Ureter (tissue), 1 donor: ENCODE measurements around the gene GPR65. TPM values are rescaled to one million over a fixed set of nuclear protein-coding genes. Genes with fewer than 3 reads are reported as not detected.

Experiments
- DNase-seq: peaks from one replicate; pipeline ENCODE4 v3.0.0-alpha.2; 2020; ENCODE audit warnings: low spot score
- total RNA-seq: library from RNA; stranded (reverse); gene quantifications from one replicate; pipeline ENCODE4 v1.2.4, GENCODE V29; 2023
- donor health status: DM: yes; HTN: yes; CAD: no.

GPR65 gene, protein sequence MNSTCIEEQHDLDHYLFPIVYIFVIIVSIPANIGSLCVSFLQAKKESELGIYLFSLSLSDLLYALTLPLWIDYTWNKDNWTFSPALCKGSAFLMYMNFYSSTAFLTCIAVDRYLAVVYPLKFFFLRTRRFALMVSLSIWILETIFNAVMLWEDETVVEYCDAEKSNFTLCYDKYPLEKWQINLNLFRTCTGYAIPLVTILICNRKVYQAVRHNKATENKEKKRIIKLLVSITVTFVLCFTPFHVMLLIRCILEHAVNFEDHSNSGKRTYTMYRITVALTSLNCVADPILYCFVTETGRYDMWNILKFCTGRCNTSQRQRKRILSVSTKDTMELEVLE
- 1.3 TPM for total RNA-seq

DNA sequence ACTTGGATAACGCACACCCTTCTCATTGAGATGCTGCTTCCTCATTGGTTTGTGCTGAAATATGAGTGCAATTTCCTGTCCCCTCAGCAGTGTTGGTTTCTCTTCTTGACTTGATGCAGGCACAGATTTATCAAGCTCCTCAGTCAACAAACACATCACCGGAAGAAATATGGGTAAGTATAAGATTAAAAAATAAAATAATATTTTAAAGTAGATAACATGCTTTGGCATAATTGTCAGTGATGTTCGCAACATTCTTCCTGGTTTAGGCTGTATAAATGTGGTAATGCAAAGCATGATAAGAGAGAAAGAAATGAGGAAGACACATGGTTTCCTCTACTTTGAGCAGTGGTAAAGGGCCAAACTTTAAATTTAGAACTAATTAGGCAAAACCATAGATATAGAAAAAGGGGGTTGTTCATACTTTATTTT lies at the start of gene GPR65:
Gene GPR65 (plus strand): TSS at position 86 of the 432 bp plus-strand sequence. CDS start 5,713 bp downstream, outside the sequence.
- no peak for DNase-seq

DNA sequence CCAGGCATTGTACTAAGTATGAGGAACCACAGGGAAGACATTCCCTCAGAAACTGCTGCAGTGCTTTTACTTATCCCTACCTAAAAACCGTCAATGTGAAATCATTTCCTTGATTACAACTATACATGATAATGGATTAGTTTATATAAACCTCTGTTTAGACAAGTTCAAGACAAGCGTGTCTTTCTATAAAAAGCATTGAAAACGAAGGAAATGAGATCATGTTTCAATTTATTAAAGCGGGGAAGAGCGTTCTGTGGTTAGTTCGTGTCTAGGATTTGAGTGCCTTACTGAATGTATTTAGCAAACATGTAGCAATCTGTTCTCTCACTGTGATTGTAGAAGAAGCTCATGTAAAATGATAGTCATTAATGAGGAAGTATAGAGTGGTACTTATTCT lies 49.4 kb upstream of the GPR65 start:
- DNase-seq, result no peak

DNA sequence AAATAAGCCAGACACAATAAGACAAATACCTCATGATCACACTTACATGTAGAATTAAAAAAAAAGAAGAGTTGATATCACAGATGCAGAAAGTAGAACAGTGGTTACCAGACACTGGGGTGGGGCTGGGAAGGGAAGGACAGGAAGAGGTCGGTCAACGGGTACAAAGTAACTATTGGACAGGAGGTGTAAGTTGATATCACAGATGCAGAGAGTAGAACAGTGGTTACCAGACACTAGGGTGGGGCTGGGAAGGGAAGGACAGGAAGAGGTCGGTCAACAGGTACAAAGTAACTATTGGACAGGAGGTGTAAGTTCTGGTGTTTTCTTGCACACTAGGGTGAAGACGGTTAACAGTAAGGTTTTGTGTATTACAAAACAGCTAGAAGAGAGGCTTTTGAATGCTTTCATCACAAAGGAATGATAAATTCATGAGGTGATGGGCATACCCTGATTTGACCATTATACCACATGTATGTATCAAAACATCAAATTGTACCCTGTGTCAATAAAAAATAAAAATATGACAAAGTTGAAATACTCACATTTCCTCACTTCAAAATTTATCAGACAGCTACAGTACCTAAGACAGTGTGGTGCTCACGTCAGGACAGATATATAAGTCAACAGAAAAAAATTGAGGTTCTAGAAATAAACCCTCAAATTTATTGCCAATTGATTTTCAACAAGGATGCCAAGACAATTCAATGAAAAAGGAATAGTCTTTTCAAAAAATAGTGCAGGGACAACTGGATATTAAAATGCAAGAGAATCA lies 44.7 kb upstream of the GPR65 start:
- DNase-seq, result no peak

DNA sequence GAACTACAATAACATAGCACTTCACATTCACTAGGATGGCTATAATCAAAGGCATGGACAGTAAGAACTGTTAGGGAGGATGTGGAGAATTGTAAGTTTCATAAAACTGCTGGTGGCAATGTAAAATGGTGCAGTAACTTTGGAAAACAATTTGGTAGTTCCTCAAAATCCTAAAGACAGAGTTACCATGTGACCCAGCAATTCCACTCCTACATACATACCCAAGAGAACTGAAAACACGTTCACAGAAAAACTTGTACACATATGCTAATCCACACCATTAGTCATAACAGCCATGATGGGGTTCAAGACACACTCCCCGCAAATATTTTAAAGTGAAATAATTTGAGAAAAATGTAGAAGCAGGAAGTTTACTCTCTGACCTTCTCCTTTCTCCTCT lies 43.7 kb upstream of the GPR65 start:
- no peak for DNase-seq

DNA sequence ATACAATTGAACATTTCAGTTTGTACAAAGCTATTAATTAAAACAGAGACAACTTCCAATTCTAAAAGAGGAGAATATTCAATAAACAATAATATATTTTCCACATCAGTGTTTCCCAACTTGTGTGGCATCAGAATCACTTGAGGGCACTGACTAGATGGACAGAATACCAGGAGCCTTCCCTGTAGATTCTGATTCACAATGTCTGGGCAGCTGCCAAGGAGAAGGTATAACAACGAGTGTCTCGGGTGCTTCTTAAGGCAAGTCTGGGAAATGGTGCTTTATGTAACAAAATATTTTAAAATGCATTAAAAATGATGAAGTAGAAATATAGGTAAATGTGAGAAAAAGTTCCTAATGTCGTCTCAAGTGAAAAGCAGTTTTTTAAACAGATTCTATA lies 38.1 kb upstream of the GPR65 start:
- no peak for DNase-seq

DNA sequence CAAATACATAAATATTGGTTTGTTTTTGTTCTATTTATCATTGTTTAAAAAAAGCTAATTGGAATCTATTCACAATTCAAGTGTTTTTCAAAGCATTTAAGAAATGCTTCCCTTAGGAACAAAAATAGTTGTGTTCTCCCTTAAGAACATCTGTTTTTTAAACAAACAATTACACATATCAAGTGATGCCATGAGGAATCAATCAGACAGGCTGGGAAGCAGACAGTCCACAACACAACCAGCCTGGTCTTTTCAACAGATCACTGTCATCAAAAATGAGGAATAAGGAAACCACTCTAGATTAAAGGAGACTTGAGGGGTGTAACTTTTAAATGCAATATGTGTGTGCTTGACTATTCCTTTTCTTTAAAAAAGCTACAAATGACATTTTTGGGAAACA lies 37.4 kb upstream of the GPR65 start:
- DNase-seq, result no peak

DNA sequence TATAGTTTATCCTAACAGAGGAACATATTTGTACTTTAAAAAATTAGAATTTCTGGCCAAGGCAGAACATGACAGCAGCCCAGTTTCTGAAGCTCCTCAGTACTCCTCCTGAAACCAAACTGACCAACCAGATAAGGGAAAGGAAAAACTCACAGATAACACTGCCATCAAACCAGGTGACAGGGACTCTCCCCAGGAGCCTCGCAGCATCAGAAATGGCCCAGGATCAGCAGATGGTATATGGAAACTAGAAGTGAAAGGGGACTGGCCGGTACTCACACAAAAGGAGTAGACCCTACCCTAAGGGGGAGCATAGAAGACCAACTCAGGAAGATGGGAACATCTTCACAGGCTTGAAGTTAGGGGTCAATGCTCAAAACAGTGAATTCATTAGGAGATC lies 33.9 kb upstream of the GPR65 start:
- DNase-seq, result no peak

DNA sequence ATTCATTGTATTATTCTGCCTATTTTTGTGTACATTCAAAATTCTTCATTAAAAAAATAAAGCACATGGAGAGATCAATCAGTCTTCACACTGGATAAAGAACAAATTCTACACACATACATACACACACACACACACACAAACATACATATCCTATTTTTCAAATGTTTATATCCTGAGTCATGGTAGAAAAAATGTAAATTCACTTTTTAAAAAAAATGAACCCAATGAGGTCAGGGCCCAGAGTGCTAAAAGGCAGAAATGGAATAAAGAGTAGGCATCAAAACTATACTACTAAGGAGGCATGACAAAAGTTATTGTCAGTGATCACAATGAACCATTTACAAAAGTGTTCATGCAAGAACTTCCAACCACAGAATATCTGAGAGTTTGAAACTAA lies 29.3 kb upstream of the GPR65 start:
- no peak for DNase-seq

DNA sequence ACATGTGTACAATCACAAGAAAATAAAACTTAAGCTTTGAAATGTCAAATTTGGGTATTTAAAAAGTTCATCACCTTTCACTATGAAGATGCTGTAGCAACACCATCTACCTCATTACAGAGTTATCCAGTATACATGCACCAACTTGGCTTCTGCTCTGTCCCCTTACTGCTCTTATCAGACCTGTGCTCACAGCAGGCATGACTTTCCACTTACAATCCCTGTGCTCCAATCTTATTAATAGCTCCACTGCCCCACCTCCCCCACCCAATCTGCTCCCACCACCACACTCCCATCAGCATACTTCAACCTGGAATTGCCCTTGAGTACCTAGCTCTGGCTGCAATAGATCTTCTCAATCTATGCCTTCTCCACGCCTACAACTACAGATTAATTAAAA lies 25.2 kb upstream of the GPR65 start:
- DNase-seq, result no peak

DNA sequence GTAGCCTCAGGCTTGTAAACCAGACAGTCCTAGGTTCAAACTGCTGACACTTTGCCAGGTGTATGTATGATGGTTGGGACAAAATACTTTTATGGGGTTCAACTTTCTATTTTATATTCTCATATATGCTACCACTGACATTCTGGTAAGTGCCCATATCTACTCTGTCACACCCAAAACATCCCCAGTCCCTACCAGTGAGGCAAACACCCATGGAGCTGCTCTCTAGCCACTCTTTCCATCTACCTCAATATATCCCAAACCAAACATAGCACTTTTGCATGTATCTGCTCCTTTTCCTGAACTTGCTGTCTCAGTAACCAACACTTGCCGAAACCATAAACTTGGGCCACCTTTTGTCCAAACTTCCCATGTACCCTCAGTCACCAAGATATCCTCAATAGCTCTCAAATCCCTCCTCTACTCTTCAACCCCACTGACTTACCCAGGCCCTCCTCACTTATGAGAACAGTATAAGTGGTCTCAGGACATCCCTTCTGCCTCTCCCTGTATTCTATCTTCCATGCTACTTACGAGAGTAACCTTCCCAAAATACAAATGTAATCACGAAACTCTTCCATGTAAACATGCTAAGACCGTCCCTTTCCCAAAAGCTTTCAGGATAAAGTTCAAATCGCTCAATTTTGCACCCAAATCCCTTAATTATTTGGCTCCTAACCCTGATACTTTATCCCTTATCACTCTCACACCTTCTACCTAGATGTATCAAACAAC lies 15.5 kb upstream of the GPR65 start:
- no peak for DNase-seq

DNA sequence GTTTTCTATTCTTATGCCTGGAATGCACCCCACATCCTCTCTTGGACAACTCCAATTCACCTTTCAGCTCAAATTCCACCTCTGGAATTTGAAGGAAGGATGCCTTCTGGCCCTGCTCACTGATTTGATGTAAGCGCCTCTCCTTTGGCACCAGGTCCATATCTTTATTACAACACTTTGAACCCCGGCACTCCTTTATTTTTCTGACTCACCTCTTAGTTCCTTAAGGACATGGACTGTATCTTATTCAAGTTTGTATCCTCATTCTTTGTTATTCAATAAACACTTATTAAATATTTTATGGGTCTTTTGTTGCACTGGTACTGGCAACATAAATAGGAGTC lies 15.0 kb upstream of the GPR65 start:
- DNase-seq, result no peak

DNA sequence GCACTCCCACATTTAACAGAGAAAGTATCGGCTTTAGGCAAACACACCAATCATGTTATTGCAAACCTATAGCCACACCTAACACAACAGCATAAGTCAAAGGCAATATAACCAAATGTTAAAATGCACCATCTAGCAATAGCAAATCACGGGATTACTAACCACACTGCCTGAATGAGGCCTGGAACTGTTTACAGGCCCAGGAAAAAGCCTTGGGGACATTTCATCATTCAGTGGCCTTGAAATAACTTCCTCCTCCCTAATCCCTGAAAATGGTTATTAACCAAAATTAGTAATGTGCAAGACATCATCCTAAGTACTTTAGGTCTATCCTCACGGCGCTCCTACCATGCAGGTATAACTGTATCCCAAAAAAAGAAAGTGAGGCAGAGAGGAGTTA lies 14.3 kb upstream of the GPR65 start:
- DNase-seq, result no peak

DNA sequence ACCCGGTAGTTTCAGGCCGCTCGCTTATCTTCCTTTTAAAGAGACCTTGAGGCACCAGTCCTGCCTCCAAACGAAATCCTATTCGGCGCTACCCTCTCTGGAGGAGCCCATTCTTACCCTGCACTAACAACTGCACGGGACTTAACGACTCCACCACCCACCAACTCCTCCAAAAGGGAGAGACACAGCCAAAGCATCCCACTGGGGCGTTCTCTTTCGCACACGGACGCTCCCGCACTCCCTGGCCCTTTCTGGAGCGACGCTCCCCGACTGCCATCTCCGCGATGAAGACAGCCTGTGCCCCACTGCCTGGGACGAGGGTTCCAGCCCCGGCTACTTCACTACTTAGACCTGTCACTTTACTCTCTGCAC lies 12.6 kb upstream of the GPR65 start:
- no peak for DNase-seq

DNA sequence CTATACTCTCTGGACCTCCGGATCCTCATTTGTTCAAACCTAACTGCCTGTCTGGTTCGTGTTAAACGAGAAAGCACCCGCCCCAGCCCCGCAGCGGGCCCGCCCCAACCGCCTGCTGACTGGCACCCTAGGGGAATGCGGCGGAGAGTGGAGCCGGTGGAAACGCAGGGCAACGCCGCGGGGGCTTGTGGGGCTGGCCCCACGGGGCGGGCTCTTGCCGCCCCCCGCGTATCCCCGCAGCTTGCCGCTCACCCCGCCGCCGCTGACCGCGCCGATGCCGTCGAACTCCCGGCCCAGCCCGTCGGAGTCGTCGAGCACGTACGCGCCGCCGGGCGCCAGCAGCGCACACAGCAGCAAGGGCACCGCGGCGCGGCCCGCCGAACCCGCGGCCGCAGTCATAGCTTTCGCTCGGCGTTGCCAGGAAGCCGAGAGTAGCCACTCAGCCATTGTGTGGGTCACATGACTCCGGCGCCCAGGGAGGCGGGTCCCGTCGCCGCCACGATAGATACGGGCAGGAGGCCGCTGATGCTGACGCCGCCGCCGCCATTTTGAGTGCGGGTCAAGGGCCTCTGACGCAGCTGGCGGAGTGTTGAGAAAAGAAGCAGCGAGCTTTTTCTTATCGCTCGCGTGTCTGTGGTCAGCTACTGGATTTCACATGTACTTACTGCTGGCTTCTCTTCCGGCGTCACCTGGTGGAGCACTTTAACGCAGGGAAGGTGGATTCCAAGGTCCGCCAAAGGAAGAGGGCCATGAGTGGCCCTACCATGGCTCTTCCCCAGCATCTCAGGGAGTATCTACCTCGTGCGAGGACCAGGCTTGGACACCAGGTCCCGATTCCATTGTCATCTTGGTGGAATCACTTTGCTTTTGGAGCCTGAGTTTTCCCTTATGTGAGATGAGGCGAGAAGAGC lies 12.0 kb upstream of the GPR65 start, which contains the start of gene GALC:
Gene GALC (minus strand): TSS at position 465 of the 911 bp plus-strand sequence. CDS start 18 bp downstream, at position 447.
- DNase-seq, result peak; percentile 96

DNA sequence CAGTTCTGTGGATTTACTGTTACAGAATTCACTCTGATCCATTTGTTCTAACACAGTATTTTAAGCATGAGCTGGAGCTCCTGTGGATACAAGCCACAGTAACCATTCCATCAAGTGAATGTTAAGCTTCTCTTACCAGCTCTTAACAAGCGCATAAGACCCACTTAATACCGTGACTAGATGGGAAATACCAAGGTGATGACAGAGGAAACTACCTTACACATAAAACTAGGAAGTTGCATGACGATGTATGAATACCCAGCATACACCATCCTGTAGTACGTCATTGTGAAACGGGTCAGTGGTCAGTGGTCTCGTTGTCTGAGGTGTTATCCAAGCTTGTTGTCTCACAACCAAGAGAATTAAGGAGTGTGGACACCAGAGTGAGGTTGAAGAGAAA lies 10.0 kb upstream of the GPR65 start:
- DNase-seq, result no peak

DNA sequence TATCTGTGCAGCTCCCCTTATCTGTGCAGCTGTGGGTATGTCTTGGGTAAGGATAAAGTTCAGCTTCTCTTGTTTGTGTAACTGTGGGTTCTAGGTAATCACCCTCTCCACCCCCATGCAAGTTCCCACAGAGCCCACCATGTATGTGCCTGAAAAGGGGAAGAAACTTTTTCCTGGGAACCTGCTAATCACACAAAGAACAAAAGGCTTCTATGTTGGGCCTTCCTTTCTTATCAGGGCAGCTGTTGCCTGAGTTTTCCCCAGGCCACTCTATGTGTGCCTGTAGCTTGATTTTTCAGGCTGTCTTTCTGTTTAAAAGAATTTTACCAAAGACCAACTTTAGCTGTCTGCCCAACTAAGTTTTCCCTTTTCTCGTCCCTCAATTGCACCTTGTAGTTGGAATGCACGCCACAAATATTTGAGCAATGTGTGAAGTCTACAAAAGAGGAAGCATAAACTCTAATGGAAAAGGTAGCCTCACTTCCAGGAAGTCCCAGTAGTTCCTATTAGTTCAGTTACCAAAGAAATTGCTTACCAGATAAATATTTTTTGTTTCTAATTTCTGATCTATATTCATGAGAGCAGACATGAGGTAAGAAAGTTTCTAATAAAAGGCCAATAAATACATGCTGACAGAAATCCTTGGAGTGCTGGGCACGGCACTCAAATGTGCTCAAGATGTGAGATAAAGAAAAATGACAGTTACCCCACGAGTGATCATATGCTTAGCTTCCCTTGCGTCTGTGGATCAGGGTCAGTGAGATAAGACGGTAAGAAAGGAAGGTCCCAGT lies 9.2 kb upstream of the GPR65 start:
- no peak for DNase-seq

DNA sequence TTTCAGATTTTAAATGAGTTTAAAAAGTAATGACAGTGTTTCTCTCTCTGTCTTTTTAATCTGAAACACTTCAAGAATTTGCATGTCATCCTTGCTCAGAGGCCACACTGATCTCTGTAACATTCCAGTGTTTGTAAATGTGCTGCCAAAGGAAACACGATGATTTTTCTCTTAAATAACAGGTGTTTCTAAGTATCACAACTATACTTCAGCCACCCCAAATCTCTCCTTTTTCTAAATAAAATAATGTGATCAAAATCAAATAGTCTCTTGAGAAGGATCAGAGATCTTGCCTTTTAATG lies 8.7 kb upstream of the GPR65 start:
- DNase-seq, result no peak

DNA sequence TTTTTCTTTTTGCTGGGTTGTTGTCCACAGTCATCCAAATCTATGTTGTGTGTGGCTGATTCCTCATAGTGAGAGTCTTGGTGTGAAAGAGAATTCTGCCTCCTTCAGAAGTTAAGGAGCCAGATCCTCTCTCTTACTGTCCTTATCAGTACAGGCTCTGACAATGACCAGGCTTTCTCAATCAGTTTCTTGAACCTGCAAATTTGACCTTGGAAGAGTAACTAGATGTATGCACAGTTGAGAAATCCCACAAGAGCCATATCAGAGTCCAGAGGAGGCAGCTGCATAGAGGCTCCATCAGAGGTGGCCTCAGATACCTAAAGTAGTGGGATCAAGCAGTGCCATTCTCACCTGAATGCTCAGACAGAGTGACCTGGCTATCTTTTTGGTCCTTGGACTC lies 6.5 kb upstream of the GPR65 start:
- DNase-seq, result no peak

DNA sequence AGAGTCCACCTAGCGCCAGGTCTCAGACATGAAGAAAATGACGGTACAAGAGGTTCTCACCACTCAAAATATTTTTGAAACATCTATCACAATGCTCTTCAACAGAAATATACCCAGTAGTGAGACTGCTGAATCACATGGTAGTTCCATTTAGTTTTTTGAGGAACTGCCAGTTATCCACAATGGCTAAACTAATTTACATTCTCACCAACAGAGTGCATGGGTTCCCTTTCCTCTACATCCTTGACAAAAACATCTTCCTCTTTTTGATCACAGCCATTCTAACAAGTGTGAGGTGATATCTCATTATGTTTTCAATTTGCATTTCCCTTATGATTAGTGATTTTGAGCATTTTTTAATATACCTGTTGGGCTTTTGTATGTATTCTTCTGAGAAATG lies 5.7 kb upstream of the GPR65 start:
- DNase-seq, result no peak

DNA sequence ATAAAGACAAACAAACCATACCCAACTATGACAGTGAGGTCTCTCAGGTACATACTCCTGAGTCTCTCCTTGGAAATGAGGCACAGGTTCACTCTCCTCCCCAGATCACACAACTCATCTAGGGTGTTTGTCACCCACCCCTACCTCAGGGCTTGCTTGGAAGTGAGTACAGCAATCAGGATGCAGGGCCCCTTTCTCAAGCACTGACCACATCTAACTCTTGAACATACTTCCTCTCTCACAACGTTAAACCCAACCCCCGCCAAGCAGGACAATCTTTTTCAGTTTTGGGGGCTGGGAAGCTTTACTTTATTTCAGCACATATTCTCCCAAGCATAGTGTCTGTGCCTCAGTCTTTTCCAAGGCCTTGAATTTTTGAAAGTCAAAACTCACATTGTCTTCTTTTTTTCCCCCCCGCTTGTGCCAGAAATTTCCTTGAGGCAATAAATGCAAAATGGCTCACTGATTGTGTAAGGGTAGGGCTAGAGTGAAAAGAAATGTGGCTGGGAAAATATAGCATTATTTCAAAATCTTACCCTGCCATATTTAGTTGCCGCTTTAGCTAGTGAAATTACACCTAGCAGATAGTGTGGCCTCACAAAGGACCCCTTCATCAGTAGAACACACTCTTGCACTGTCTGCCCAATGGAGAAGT lies 2.4 kb upstream of the GPR65 start:
- DNase-seq, result no peak

DNA sequence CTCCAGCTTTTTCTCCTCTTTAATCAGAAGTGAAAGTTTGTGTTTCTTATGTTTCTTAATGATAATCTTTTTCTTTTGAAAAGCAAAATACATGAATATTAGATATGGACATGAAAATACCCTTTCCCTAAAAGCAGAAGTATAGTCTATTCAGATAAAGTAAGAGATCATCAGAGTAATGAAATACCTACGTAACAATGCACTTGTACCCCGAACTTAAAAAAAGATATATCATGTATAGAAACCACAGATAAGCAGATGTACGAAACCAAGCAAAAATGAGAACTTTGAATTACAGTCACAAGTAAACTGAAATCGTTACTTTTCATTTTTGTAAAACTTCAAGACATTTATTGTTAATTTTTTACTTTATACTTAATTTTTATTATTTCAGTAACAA lies 1.5 kb upstream of the GPR65 start:
- no peak for DNase-seq
